Adrenal gland (tissue), 5 donors: ENCODE data around the gene SEC24C.

Experiments
- POLR2A ChIP-seq, 2 donors: fragments of 450-650 bp; IDR thresholded peaks; one replicate each; pipeline ENCODE4 v1.6.1; 2017; ENCODE audit warnings: antibody characterized with exemption in 2 of 2, mild to moderate bottlenecking in 2 of 2, moderate library complexity in 1 of 2
- TF ChIP-seq, protein P1 (sequence below), 6 experiments: fragments of 450-650 bp in 4 of 6; fragments of 200-600 bp in 2 of 6; sonication (generic) in 1 of 6; IDR thresholded peaks; 1 replicate in 5 of 6; 2 replicates in 1 of 6; pipeline versions ENCODE4 v1.5.1 to v1.8.0; 2016 to 2021; ENCODE audit warnings: antibody characterized with exemption in 6 of 6, mild to moderate bottlenecking in 2 of 6, moderate library complexity in 1 of 6
- donor health status: DM: no; HTN: no; CAD: no.

DNA sequence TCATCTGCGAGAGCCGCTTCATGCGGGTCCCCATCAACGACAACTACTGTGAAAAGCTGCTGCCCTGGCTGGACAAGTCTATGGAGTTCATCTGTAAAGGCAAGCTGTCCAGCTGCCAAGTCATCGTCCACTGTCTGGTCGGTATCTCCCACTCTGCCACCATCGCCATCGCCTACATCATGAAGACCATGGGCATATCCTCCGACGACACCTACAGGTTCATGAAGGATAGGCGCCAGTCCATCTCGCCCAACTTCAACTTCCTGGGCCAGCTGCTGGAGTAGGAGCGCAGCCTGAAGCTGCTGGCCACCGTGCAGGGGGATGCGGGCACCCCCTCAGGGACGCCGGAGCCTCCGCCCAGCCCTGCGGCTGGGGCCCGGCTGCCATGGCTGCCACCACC, 11.7 kb upstream of the SEC24C start:
- TF ChIP-seq, protein P1, sequence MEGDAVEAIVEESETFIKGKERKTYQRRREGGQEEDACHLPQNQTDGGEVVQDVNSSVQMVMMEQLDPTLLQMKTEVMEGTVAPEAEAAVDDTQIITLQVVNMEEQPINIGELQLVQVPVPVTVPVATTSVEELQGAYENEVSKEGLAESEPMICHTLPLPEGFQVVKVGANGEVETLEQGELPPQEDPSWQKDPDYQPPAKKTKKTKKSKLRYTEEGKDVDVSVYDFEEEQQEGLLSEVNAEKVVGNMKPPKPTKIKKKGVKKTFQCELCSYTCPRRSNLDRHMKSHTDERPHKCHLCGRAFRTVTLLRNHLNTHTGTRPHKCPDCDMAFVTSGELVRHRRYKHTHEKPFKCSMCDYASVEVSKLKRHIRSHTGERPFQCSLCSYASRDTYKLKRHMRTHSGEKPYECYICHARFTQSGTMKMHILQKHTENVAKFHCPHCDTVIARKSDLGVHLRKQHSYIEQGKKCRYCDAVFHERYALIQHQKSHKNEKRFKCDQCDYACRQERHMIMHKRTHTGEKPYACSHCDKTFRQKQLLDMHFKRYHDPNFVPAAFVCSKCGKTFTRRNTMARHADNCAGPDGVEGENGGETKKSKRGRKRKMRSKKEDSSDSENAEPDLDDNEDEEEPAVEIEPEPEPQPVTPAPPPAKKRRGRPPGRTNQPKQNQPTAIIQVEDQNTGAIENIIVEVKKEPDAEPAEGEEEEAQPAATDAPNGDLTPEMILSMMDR (IDR thresholded peaks at IDR 0.05) = no peak
- TF ChIP-seq POLR2A (IDR thresholded peaks at IDR 0.05) = no peak
